ENCODE results near the gene STK32C. TPM values are rescaled to one million over a fixed set of nuclear protein-coding genes. Genes with fewer than 3 reads are reported as not detected.

STK32C gene
- total and polyA plus RNA-seq, 10 donors = 9.6 to 27.8 (median 15.7) TPM

GRCh38 chr10:132349766-132350165, 42.0 kb upstream of the STK32C start:
- Histone ChIP-seq H3K27me3 (replicated peaks in 1 of 7) (no peaks in the 10 kb centered on the region), H3K27ac (no peak overlapping the region), H3K9me3 (no peaks in the 10 kb centered on the region), H3K36me3 (peaks cover 0 to 79% (median 12%) of the 10 kb centered on the region in 6 donors), H3K4me3 (no peak overlapping the region), H3K4me1 (peaks cover 0 to 21% (median 3%) of the 10 kb centered on the region in 6 donors)
- DNase-seq = peak; percentile 60
- no peak for TF ChIP-seq CTCF (IDR thresholded peaks at IDR 0.05 in 8 of 11, conservative IDR thresholded peaks at IDR 0.05 in 3 of 11)
- no peak for TF ChIP-seq POLR2A (IDR thresholded peaks at IDR 0.05)
- TF ChIP-seq POLR2AphosphoS5 (IDR thresholded peaks at IDR 0.05) = no peak
- 87 to 95% (median 89%) methylated on average over 6 of the region's 6 CpGs for WGBS, 5 donors
- intact Hi-C loops (cut with DNase I; ENCODE audit: low total_unique reads) = loop anchor here (5.0 kb wide), 1 partner anchor 127 kb away; no protein-coding TSS in a partner anchor

GRCh38 chr10:132347931-132348267, 40.1 kb upstream of the STK32C start:
- Histone ChIP-seq H3K27ac (no peak overlapping the region), H3K36me3 (peaks cover 0 to 77% (median 16%) of the 10 kb centered on the region in 6 donors), H3K9me3 (no peaks in the 10 kb centered on the region), H3K4me1 (peaks cover 0 to 17% (median 3%) of the 10 kb centered on the region in 6 donors), H3K4me3 (no peak overlapping the region), H3K27me3 (replicated peaks in 1 of 7) (no peaks in the 10 kb centered on the region)
- DNase-seq = no peak
- 86 to 96% (median 87%) methylated on average over 12 to 13 of the region's 13 CpGs for WGBS, 5 donors
- no peak for TF ChIP-seq CTCF (IDR thresholded peaks at IDR 0.05 in 8 of 11, conservative IDR thresholded peaks at IDR 0.05 in 3 of 11)
- TF ChIP-seq POLR2AphosphoS5 (IDR thresholded peaks at IDR 0.05) = no peak
- TF ChIP-seq POLR2A (IDR thresholded peaks at IDR 0.05) = no peak
- intact Hi-C loops (cut with DNase I; ENCODE audit: low total_unique reads) = no loop called here

- WGBS, 5 donors = 84 to 90% (median 88%) methylated on average over 17 to 23 of the region's 23 CpGs
- Histone ChIP-seq H3K4me1 (peaks cover 0 to 12% (median 2%) of the 10 kb centered on the region in 6 donors), H3K4me3 (no peak overlapping the region), H3K36me3 (peaks cover 0 to 81% (median 16%) of the 10 kb centered on the region in 6 donors), H3K9me3 (peaks cover 0 to under 1% (median 0%) of the 10 kb centered on the region in 8 donors), H3K27ac (no peak overlapping the region), H3K27me3 (replicated peaks in 1 of 7) (no peaks in the 10 kb centered on the region)
- TF ChIP-seq POLR2AphosphoS5 (IDR thresholded peaks at IDR 0.05) (no peak), POLR2A (IDR thresholded peaks at IDR 0.05) (no peak), CTCF (IDR thresholded peaks at IDR 0.05 in 8 of 11, conservative IDR thresholded peaks at IDR 0.05 in 3 of 11) (no peak)
- peak; percentile 56 for DNase-seq
- intact Hi-C loops (cut with DNase I; ENCODE audit: low total_unique reads) = no loop called here
Measured at GRCh38 chr10:132347211-132347930, 39.6 kb upstream of the STK32C start.

- peak; percentile 67 for DNase-seq
- Histone ChIP-seq H3K4me1 (peaks cover 0 to 12% (median 2%) of the 10 kb centered on the region in 6 donors), H3K4me3 (no peak overlapping the region), H3K36me3 (peaks cover 0 to 84% (median 17%) of the 10 kb centered on the region in 6 donors), H3K27ac (no peak overlapping the region), H3K9me3 (peaks cover 0 to 5% (median 0%) of the 10 kb centered on the region in 8 donors), H3K27me3 (replicated peaks in 1 of 7) (no peaks in the 10 kb centered on the region)
- no peak for TF ChIP-seq POLR2A (IDR thresholded peaks at IDR 0.05)
- no peak for TF ChIP-seq CTCF (IDR thresholded peaks at IDR 0.05 in 8 of 11, conservative IDR thresholded peaks at IDR 0.05 in 3 of 11)
- TF ChIP-seq POLR2AphosphoS5 (IDR thresholded peaks at IDR 0.05) = no peak
- 92 to 97% (median 93%) methylated on average over 9 of the region's 9 CpGs for WGBS, 5 donors
- intact Hi-C loops (cut with DNase I; ENCODE audit: low total_unique reads) = no loop called here
Measured at GRCh38 chr10:132346806-132347205, 39.1 kb upstream of the STK32C start.

Measured in spleen (tissue), 11 donors.